HepG2 (cell line): Measurements from ENCODE around the gene NAA38. TPM values are rescaled to one million over a fixed set of nuclear protein-coding genes. Genes with fewer than 3 reads are reported as not detected.

Experiments
- HIC2 ChIP-seq: sonication (generic); formaldehyde crosslinking; IDR thresholded peaks from 2 replicates; pipeline ENCODE4 v1.9.0; 2022; ENCODE audit warnings: low read depth, missing genetic modification reagents
- LRRFIP1 ChIP-seq: sonication (generic); formaldehyde crosslinking; conservative IDR thresholded peaks from 2 replicates; pipeline ENCODE4 v1.4.0; 2020; ENCODE audit warnings: missing genetic modification reagents
- MAX ChIP-seq: IDR thresholded peaks from 2 replicates; pipeline ENCODE4 v1.6.1; 2012; ENCODE audit warnings: inconsistent platforms
- MTA1 ChIP-seq: sonication (generic); formaldehyde crosslinking; IDR thresholded peaks from 2 replicates; pipeline ENCODE4 v1.4.0; 2020; ENCODE audit warnings: missing genetic modification reagents, mild to moderate bottlenecking, borderline replicate concordance
- MYPOP ChIP-seq: sonication (generic); formaldehyde crosslinking; IDR thresholded peaks from 2 replicates; pipeline ENCODE4 v1.8.1; 2023; ENCODE audit warnings: mild to moderate bottlenecking, moderate library complexity, missing genetic modification reagents
- NR2F1 ChIP-seq, 2 experiments: fragments of 450-650 bp in 1 of 2; formaldehyde crosslinking in 1 of 2; IDR thresholded peaks; 2 replicates each; pipeline versions ENCODE4 v1.5.0 to v1.6.1; 2016 to 2020; ENCODE audit warnings: mild to moderate bottlenecking in 1 of 2, missing compliant biosample characterization in 1 of 2, missing genetic modification reagents in 1 of 2, moderate library complexity in 1 of 2
- THRA ChIP-seq: sonication (generic); formaldehyde crosslinking; IDR thresholded peaks from 2 replicates; pipeline ENCODE4 v1.4.0; 2020; ENCODE audit warnings: missing genetic modification reagents, borderline replicate concordance
- ZGPAT ChIP-seq: IDR thresholded peaks from 2 replicates; pipeline ENCODE4 v1.6.1; 2016; ENCODE audit warnings: mild to moderate bottlenecking
- ZNF281 ChIP-seq: sonication (generic); formaldehyde crosslinking; IDR thresholded peaks from 2 replicates; pipeline ENCODE4 v1.4.0; 2020; ENCODE audit warnings: missing genetic modification reagents, borderline replicate concordance
- ZNF44 ChIP-seq: sonication (generic); formaldehyde crosslinking; IDR thresholded peaks from 2 replicates; pipeline ENCODE4 v1.5.1; 2020; ENCODE audit warnings: mild to moderate bottlenecking, missing genetic modification reagents
- ZNF563 ChIP-seq: sonication (generic); formaldehyde crosslinking; IDR thresholded peaks from 2 replicates; pipeline ENCODE4 v1.8.0; 2022; ENCODE audit warnings: mild to moderate bottlenecking, moderate library complexity, missing genetic modification reagents
- ZNF605 ChIP-seq: sonication (generic); formaldehyde crosslinking; IDR thresholded peaks from 2 replicates; pipeline ENCODE4 v1.8.0; 2022; ENCODE audit warnings: mild to moderate bottlenecking, missing genetic modification reagents
- polyA plus RNA-seq, 8 experiments: library from polyadenylated mRNA; depleted of rRNA in 3 of 8; stranded (reverse) in 7 of 8; unstranded in 1 of 8; fragments of >200 nt; fragmentation: Illumina TruSeq in 4 of 8; extraction: Trizol in 4 of 8; gene quantifications; 2 replicates each; pipeline versions ENCODE4 v1.2.1 to v1.2.3, GENCODE V29; 2011 to 2016; ENCODE audit warnings: low read depth in 4 of 8, missing spikeins in 1 of 8, mixed read lengths in 1 of 8; ENCODE audit not compliant: insufficient read depth in 1 of 8
- total RNA-seq, 5 experiments: library from RNA; depleted of rRNA; stranded (reverse); fragments of >200 nt; fragmentation: Illumina TruSeq; extraction: Trizol; gene quantifications; 2 replicates each; pipeline ENCODE4 v1.2.3, GENCODE V29; 2016; ENCODE audit warnings: low read depth in 1 of 5

NAA38 gene
- total and polyA plus RNA-seq, 2 of the 13 experiments (the other 11 are each of a cell fraction or from before 2014, with no cell fraction given): 46.9 to 91.6 TPM

GRCh38 chr17:7889166-7889955 lies 32.0 kb upstream of the NAA38 start (continued):
- TF ChIP-seq HIC2 (CRISPR knock-in tag): peak; percentile 83
- TF ChIP-seq NR2F1 (CRISPR knock-in tag; IDR thresholded peaks at IDR 0.05): 0 out of 4 replicates have a peak, but pooled peaks of 1 of the 2 experiments have one; percentile 55
- peak; percentile 24; the same call in 1 of the 2 replicates for TF ChIP-seq ZNF281 (CRISPR knock-in tag)
- TF ChIP-seq MYPOP (CRISPR knock-in tag): no peak
- 0 out of 2 replicates have a peak, but pooled peaks have one; percentile 17 for TF ChIP-seq ZNF605 (CRISPR knock-in tag)
- TF ChIP-seq MAX: peak; percentile 38; the same call in 1 of the 2 replicates
- peak; percentile 96; the same call in 1 of the 2 replicates for TF ChIP-seq THRA (CRISPR knock-in tag)
- TF ChIP-seq ZNF563 (CRISPR knock-in tag): no peak
- TF ChIP-seq LRRFIP1 (CRISPR knock-in tag): no peak
- no peak for TF ChIP-seq MTA1
- TF ChIP-seq ZNF44: no peak
- TF ChIP-seq ZGPAT (CRISPR knock-in tag): 0 out of 2 replicates have a peak, but pooled peaks have one; percentile 20
